ENCODE data around the gene PHF20.
"Not testable (repeated sequence)": the region's sequence is repeated elsewhere in the genome, so short reads cannot be mapped to it uniquely, and the experiment has no call there.

PHF20 gene

DNA sequence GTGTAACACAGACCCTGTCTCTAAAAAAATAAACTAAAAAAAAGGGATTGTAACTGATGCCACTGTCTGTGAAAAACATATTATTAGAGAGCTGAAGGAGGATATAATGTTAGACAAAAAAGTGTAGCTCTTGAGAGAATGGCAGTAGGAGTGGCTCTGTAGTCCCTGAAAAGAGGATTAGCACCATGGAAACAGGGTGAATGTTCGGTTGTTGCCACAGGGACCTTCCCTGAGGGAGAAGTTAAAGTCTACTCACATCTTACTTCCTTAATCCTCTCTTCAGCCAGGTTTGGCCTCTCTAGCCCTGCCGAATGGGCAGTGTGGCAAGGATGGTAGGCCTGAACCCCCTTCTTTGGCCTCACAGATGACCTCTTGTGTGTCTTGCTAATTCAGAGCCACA, 170.4 kb downstream of the PHF20 start:
- TF ChIP-seq, protein P1, sequence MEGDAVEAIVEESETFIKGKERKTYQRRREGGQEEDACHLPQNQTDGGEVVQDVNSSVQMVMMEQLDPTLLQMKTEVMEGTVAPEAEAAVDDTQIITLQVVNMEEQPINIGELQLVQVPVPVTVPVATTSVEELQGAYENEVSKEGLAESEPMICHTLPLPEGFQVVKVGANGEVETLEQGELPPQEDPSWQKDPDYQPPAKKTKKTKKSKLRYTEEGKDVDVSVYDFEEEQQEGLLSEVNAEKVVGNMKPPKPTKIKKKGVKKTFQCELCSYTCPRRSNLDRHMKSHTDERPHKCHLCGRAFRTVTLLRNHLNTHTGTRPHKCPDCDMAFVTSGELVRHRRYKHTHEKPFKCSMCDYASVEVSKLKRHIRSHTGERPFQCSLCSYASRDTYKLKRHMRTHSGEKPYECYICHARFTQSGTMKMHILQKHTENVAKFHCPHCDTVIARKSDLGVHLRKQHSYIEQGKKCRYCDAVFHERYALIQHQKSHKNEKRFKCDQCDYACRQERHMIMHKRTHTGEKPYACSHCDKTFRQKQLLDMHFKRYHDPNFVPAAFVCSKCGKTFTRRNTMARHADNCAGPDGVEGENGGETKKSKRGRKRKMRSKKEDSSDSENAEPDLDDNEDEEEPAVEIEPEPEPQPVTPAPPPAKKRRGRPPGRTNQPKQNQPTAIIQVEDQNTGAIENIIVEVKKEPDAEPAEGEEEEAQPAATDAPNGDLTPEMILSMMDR (IDR thresholded peaks at IDR 0.05; ENCODE audit: control insufficient read depth, insufficient read depth, low read depth, low read length, missing control alignments): no peak
- H3K4me3 ChIP-seq (ENCODE audit: control insufficient read depth, low read depth, low read length): no peak overlapping the region
- no peak for DNase-seq (ENCODE audit: low read depth)

DNA sequence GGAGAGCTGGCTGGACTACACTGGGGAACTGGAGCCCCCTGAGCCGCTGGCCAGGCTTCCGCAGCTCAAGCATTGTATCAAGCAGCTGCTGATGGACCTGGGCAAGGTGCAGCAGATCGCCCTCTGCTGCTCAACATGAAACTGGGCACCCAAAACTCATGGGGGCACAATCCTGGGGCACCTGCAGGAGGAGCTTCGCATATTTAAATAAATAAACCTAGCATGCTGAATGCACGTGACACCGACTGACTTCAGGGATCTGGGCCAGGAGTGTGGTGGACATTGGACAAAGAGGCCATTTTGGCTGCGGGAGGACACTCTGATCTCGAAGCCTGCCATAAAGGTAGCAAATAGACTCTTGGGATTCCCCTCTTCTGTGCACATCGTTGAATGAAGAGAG, 175.7 kb downstream of the PHF20 start:
- TF ChIP-seq, protein P1 (IDR thresholded peaks at IDR 0.05; ENCODE audit: control insufficient read depth, insufficient read depth, low read depth, low read length, missing control alignments): peak; percentile 52
- H3K4me3 ChIP-seq (ENCODE audit: control insufficient read depth, low read depth, low read length): no peak overlapping the region
- DNase-seq (ENCODE audit: low read depth): no peak

DNA sequence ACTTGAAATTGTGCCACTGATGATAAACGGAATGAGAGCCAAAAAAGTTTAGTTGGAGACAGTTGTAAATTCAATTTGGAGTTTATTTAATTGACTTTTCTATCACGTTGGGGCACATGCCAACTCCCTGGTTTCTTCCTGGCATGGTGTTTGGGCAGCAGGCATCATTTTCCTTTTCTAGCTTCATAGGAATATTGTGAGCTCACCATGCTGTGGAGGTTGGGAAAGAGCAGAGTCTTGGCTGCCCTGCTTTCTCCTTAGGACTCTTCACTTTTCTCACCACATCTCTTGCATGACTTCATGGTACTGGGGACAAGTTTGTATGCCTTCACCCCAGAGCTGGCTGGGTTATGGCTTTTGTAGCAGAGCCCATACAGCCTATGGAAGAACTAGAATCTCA, 176.1 kb downstream of the PHF20 start:
- no peak for DNase-seq (ENCODE audit: low read depth)
- no peak overlapping the region for H3K4me3 ChIP-seq (ENCODE audit: control insufficient read depth, low read depth, low read length)
- TF ChIP-seq, protein P1 (IDR thresholded peaks at IDR 0.05; ENCODE audit: control insufficient read depth, insufficient read depth, low read depth, low read length, missing control alignments): no peak

DNA sequence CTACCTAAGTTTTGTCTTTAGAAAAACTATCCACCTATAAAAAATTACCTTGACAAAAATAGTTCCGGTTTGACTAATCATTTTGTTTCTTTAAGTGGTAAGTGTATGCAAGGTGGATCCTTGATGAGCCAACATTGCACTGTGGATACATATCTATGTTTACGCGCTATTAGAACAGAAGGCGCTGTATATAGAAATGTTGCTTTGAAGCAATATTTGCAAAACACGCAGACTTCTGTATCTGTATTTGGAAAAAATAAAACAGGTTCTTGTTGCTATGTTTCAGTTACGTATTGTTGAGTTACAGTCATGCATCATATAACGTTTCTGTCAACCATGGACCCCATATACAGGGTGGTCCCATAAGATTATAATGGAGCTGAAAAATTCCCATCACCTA, 178.3 kb downstream of the PHF20 start:
- TF ChIP-seq, protein P1 (IDR thresholded peaks at IDR 0.05; ENCODE audit: control insufficient read depth, insufficient read depth, low read depth, low read length, missing control alignments): no peak
- no peak for DNase-seq (ENCODE audit: low read depth)
- no peak overlapping the region for H3K4me3 ChIP-seq (ENCODE audit: control insufficient read depth, low read depth, low read length)

DNA sequence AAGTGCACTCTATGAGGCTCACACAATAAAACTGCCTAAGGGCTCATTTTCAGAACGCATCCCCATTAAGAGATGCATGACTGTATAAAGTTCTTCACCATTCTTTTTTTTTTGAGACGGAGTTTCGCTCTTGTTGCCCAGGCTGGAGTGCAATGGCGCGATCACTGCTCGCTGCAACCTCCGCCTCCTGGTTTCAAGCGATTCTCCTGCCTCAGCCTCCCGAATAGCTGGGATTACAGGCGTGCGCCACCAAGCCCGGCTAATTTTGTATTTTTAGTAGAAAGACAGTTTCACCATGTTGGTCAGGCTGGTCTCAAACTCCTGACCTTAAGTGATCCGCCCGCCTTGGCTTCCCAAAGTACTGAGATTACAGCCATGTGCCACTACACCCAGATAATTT, 180.3 kb downstream of the PHF20 start:
- DNase-seq (ENCODE audit: low read depth); H3K4me3 ChIP-seq (ENCODE audit: control insufficient read depth, low read depth, low read length): not testable (repeated sequence)

DNA sequence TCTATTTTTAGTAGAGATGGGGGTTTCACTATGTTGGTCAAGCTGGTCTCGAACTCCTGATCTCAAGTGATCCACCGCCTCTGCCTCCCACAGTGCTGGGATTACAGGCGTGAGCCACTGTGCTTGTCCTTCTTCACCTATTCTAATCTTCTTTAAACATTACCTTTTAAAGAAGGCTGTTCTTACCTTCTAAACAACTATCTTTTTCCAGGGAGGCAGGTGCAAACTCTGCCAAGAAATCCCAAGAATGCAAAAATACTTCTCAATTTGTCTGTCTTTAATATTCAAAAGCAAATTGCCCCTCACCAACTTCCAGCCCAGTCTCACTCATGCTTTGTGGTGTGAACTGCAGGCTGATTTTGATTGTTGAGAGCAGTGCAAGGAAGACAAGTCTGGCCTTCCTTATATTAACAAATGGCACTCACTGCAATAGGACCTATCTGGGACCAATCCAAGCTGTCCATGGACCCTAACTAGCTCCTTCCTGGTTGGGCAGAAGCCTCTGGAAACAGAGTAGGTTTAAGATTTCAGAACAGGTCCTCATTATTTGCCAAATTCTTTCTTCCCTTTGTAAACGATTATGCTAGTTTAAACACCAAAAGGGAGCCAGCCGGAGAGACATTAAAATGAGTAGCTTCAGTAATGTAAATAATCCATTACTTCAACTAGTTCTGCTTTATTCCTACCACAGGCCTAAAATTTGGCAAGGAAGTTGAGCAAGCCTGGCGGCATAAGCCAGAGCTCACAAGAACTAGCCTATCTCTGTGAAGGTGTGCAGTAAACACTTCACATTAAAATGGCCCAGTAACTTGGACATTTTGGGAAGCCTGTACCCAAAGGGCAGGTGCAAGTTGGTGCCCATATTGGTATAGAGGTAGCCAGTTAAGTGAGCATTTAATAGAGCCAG, 180.9 kb downstream of the PHF20 start:
- no peak for DNase-seq (ENCODE audit: low read depth)
- peak overlapping the region; percentile 91 for H3K4me3 ChIP-seq (ENCODE audit: control insufficient read depth, low read depth, low read length)
- TF ChIP-seq, protein P1 (IDR thresholded peaks at IDR 0.05; ENCODE audit: control insufficient read depth, insufficient read depth, low read depth, low read length, missing control alignments): no peak

DNA sequence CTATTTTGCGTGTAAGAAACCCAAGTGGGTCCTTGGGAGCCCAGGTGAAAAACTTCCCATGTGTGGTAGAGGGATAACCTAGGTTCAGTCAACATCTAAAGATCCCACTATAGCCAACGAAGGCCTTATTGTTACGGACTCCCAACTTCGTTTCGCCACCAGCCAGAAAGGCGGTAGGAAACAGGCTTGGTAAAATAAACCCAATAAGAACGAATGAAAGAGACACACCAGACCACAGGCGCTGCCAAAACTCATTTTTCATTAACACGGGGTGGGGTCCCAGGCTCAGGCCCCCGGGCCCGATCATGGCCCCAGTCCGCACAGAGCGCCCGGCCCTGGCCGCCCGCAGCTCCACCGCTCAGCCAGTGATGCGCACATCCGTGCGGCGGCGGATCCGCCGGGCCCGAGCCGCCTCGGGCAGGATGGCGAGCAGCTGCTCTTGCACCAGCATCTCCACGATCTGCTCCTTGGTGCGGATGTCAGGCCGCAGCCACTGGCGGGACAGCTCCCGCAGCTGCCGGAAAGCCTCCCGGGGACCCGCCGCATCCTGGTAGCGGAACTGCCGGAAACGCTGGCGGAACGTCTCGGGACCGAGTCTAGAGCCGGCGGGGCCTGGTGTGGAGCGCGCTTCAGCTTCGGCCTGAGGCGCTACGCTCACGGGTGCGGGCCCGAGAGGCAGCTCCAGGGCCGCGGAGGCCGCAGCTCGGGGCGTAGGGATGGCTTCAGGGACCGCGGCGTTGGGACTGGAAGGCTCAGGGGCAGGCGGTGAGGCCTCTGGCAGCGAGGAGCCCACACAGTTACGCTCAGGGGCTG, 181.8 kb downstream of the PHF20 start:
- TF ChIP-seq, protein P1 (IDR thresholded peaks at IDR 0.05; ENCODE audit: control insufficient read depth, insufficient read depth, low read depth, low read length, missing control alignments): no peak
- no peak for DNase-seq (ENCODE audit: low read depth)
- peak overlapping the region; percentile 91 for H3K4me3 ChIP-seq (ENCODE audit: control insufficient read depth, low read depth, low read length)
